GM21367 (cell line): ENCODE results near the gene COL24A1.
A peak's percentile ranks its signal among the peaks of the same experiment; 100 is the strongest.
"Not testable (repeated sequence)": the region's sequence is repeated elsewhere in the genome, so short reads cannot be mapped to it uniquely, and the experiment has no call there.

Experiments
- ATAC-seq: cut with Tn5 transposase; IDR thresholded peaks from one replicate; pipeline ENCODE4 v1.9.1; 2021; ENCODE audit not compliant: unreplicated experiment

The COL24A1 gene

GRCh38 chr1:86084998-86085397 lies 71.6 kb downstream of the COL24A1 start:
- no peak for ATAC-seq

GRCh38 chr1:86082183-86082582 lies 74.4 kb downstream of the COL24A1 start:
- ATAC-seq = peak; percentile 63

GRCh38 chr1:86072474-86072873 lies 84.1 kb downstream of the COL24A1 start:
- ATAC-seq = not testable (repeated sequence)

GRCh38 chr1:86071870-86072269 lies 84.7 kb downstream of the COL24A1 start:
- ATAC-seq = not testable (repeated sequence)

GRCh38 chr1:86069757-86070145 lies 86.8 kb downstream of the COL24A1 start:
- no peak for ATAC-seq

- no peak for ATAC-seq
Observed at GRCh38 chr1:86068841-86069756, 87.5 kb downstream of the COL24A1 start.

- ATAC-seq = no peak
Observed at GRCh38 chr1:86068271-86068721, 88.3 kb downstream of the COL24A1 start.

- ATAC-seq = no peak
Observed at GRCh38 chr1:86067626-86068025, 88.9 kb downstream of the COL24A1 start.

- no peak for ATAC-seq
Observed at GRCh38 chr1:86064899-86065298, 91.7 kb downstream of the COL24A1 start.

- no peak for ATAC-seq
Observed at GRCh38 chr1:86063721-86064120, 92.9 kb downstream of the COL24A1 start.

- ATAC-seq = no peak
Observed at GRCh38 chr1:86062453-86062852, 94.1 kb downstream of the COL24A1 start.

- ATAC-seq = no peak
Observed at GRCh38 chr1:86061551-86061990, 95.0 kb downstream of the COL24A1 start.

- no peak for ATAC-seq
Observed at GRCh38 chr1:86054396-86054795, 102.2 kb downstream of the COL24A1 start.

GRCh38 chr1:86052948-86053698 lies 103.4 kb downstream of the COL24A1 start:
- no peak for ATAC-seq

- no peak for ATAC-seq
Observed at GRCh38 chr1:86035101-86035500, 121.5 kb downstream of the COL24A1 start.

GRCh38 chr1:86030180-86030579 lies 126.4 kb downstream of the COL24A1 start:
- ATAC-seq = no peak

GRCh38 chr1:86018283-86018923 lies 138.2 kb downstream of the COL24A1 start:
- ATAC-seq = peak; percentile 52

GRCh38 chr1:86016076-86016759 lies 140.4 kb downstream of the COL24A1 start:
- peak; percentile 82 for ATAC-seq

- no peak for ATAC-seq
Observed at GRCh38 chr1:86015375-86015774, 141.2 kb downstream of the COL24A1 start.

- ATAC-seq = no peak
Observed at GRCh38 chr1:86000601-86001000, 156.0 kb downstream of the COL24A1 start.
